ENCODE measurements around the gene KIF19.

Gene KIF19, protein sequence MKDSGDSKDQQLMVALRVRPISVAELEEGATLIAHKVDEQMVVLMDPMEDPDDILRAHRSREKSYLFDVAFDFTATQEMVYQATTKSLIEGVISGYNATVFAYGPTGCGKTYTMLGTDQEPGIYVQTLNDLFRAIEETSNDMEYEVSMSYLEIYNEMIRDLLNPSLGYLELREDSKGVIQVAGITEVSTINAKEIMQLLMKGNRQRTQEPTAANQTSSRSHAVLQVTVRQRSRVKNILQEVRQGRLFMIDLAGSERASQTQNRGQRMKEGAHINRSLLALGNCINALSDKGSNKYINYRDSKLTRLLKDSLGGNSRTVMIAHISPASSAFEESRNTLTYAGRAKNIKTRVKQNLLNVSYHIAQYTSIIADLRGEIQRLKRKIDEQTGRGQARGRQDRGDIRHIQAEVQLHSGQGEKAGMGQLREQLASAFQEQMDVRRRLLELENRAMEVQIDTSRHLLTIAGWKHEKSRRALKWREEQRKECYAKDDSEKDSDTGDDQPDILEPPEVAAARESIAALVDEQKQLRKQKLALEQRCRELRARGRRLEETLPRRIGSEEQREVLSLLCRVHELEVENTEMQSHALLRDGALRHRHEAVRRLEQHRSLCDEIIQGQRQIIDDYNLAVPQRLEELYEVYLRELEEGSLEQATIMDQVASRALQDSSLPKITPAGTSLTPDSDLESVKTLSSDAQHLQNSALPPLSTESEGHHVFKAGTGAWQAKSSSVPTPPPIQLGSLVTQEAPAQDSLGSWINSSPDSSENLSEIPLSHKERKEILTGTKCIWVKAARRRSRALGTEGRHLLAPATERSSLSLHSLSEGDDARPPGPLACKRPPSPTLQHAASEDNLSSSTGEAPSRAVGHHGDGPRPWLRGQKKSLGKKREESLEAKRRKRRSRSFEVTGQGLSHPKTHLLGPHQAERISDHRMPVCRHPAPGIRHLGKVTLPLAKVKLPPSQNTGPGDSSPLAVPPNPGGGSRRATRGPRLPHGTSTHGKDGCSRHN

DNA sequence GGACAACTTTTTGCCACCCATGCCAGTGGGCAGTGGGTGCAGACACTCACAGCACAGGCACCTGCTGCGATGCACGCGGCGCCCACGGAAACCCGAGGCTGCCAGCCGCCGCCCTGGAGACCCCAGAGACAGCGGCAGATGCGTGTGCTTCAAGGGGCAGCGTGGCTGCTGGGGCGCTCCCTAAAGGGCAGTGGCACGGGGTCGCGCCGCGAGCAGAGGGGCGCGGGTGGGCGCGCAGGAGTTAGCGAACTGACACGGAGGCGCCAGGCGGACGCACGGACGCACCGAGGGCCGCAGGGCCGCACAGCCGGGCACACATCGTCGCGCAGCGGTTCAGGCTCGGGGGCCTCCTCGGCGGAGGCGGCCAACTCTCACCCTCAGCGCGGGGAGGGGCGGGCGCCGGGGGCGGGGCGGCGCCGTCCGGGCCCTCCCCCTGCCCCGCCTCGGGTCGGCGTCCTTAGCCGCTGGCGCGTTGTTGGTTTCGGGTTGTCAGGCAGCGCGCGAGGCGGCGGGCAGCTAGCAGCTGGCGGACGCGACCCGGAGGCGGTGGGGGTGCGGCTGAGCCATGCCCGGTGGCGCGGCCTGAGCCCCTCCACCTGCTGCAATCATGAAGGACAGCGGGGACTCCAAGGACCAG is at the start of gene KIF19:
Gene KIF19, plus strand, starts transcription at position 484 of the 637 bp plus-strand sequence. Its CDS starts 124 bp downstream, at position 608.
- no peak; the same call in 2 of the 3 replicates for ATAC-seq

DNA sequence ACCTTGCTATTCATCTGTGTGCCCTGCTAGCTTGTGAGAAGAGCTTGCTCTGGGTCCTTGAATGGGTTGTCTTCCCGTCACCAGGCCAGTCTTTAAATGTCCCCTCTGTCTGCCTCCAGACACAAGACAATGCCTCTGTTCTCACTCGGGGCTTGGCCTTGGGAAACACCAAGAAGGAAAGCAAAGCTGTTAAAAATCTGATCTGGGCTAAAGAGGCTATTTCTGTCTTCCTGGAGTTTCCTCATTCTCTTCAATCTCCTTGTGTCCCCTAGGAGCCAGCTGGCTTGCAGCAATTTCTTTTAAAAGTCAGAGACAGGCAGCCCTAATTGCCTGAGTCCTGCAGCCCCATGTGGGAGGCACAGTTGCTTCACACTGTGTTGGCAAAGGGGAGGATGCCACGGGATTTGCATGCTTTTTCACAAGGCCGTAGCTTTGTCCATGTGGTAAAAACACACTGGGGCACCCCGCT is 49.5 kb upstream of the KIF19 start:
- no peak for ATAC-seq
- TF ChIP-seq ZC3H10 (CRISPR knock-in tag; IDR thresholded peaks at IDR 0.05): no peak
- TF ChIP-seq, protein P1, sequence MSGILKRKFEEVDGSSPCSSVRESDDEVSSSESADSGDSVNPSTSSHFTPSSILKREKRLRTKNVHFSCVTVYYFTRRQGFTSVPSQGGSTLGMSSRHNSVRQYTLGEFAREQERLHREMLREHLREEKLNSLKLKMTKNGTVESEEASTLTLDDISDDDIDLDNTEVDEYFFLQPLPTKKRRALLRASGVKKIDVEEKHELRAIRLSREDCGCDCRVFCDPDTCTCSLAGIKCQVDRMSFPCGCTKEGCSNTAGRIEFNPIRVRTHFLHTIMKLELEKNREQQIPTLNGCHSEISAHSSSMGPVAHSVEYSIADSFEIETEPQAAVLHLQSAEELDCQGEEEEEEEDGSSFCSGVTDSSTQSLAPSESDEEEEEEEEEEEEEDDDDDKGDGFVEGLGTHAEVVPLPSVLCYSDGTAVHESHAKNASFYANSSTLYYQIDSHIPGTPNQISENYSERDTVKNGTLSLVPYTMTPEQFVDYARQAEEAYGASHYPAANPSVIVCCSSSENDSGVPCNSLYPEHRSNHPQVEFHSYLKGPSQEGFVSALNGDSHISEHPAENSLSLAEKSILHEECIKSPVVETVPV (CRISPR knock-in tag; IDR thresholded peaks at IDR 0.05): no peak
- TF ChIP-seq ZFP30 (CRISPR knock-in tag; IDR thresholded peaks at IDR 0.05): no peak
- no peak for TF ChIP-seq ARNTL (CRISPR knock-in tag; IDR thresholded peaks at IDR 0.05; ENCODE audit: borderline replicate concordance, low read depth)
- TF ChIP-seq TOX (CRISPR knock-in tag; IDR thresholded peaks at IDR 0.05; ENCODE audit: borderline replicate concordance): no peak
- TF ChIP-seq, protein P2, sequence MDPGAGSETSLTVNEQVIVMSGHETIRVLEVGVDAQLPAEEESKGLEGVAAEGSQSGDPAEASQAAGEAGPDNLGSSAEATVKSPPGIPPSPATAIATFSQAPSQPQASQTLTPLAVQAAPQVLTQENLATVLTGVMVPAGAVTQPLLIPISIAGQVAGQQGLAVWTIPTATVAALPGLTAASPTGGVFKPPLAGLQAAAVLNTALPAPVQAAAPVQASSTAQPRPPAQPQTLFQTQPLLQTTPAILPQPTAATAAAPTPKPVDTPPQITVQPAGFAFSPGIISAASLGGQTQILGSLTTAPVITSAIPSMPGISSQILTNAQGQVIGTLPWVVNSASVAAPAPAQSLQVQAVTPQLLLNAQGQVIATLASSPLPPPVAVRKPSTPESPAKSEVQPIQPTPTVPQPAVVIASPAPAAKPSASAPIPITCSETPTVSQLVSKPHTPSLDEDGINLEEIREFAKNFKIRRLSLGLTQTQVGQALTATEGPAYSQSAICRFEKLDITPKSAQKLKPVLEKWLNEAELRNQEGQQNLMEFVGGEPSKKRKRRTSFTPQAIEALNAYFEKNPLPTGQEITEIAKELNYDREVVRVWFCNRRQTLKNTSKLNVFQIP (CRISPR knock-in tag; IDR thresholded peaks at IDR 0.05; ENCODE audit: borderline replicate concordance, low read depth): no peak
- TF ChIP-seq RARB (CRISPR knock-in tag; IDR thresholded peaks at IDR 0.05): no peak
- TF ChIP-seq, protein P3, sequence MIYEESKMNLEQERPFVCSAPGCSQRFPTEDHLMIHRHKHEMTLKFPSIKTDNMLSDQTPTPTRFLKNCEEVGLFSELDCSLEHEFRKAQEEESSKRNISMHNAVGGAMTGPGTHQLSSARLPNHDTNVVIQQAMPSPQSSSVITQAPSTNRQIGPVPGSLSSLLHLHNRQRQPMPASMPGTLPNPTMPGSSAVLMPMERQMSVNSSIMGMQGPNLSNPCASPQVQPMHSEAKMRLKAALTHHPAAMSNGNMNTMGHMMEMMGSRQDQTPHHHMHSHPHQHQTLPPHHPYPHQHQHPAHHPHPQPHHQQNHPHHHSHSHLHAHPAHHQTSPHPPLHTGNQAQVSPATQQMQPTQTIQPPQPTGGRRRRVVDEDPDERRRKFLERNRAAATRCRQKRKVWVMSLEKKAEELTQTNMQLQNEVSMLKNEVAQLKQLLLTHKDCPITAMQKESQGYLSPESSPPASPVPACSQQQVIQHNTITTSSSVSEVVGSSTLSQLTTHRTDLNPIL (CRISPR knock-in tag; IDR thresholded peaks at IDR 0.05; ENCODE audit: low read depth): no peak
- no peak for TF ChIP-seq BACH2 (CRISPR knock-in tag; IDR thresholded peaks at IDR 0.05; ENCODE audit: borderline replicate concordance)
- no peak for TF ChIP-seq GLIS3 (CRISPR knock-in tag; IDR thresholded peaks at IDR 0.05)
- TF ChIP-seq PPARA (CRISPR knock-in tag; IDR thresholded peaks at IDR 0.05; ENCODE audit: borderline replicate concordance): no peak
- no peak for TF ChIP-seq ESRRG (CRISPR knock-in tag; IDR thresholded peaks at IDR 0.05)
- TF ChIP-seq CSDC2 (CRISPR knock-in tag; IDR thresholded peaks at IDR 0.05): no peak
- no peak for TF ChIP-seq ZNF565 (CRISPR knock-in tag; conservative IDR thresholded peaks at IDR 0.05; ENCODE audit: low read depth)
- TF ChIP-seq ZNF70 (CRISPR knock-in tag; IDR thresholded peaks at IDR 0.05): no peak
- no peak for TF ChIP-seq ZFP3 (CRISPR knock-in tag; IDR thresholded peaks at IDR 0.05)

More for the DNA sequence above, at the start of gene KIF19:
- TF ChIP-seq ZNF565 (CRISPR knock-in tag; conservative IDR thresholded peaks at IDR 0.05; ENCODE audit: low read depth) (no peak), ZC3H10 (CRISPR knock-in tag; IDR thresholded peaks at IDR 0.05) (no peak), BACH2 (CRISPR knock-in tag; IDR thresholded peaks at IDR 0.05; ENCODE audit: borderline replicate concordance) (no peak), ZNF8 (CRISPR knock-in tag; IDR thresholded peaks at IDR 0.05) (no peak), ARNTL (CRISPR knock-in tag; IDR thresholded peaks at IDR 0.05; ENCODE audit: borderline replicate concordance, low read depth) (no peak), ESRRG (CRISPR knock-in tag; IDR thresholded peaks at IDR 0.05) (no peak), RARB (CRISPR knock-in tag; IDR thresholded peaks at IDR 0.05) (no peak), ZFP3 (CRISPR knock-in tag; IDR thresholded peaks at IDR 0.05) (no peak), PPARA (CRISPR knock-in tag; IDR thresholded peaks at IDR 0.05; ENCODE audit: borderline replicate concordance) (no peak)
- TF ChIP-seq, protein P1 (CRISPR knock-in tag; IDR thresholded peaks at IDR 0.05): no peak
- TF ChIP-seq, protein P4, sequence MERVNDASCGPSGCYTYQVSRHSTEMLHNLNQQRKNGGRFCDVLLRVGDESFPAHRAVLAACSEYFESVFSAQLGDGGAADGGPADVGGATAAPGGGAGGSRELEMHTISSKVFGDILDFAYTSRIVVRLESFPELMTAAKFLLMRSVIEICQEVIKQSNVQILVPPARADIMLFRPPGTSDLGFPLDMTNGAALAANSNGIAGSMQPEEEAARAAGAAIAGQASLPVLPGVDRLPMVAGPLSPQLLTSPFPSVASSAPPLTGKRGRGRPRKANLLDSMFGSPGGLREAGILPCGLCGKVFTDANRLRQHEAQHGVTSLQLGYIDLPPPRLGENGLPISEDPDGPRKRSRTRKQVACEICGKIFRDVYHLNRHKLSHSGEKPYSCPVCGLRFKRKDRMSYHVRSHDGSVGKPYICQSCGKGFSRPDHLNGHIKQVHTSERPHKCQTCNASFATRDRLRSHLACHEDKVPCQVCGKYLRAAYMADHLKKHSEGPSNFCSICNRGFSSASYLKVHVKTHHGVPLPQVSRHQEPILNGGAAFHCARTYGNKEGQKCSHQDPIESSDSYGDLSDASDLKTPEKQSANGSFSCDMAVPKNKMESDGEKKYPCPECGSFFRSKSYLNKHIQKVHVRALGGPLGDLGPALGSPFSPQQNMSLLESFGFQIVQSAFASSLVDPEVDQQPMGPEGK (CRISPR knock-in tag; IDR thresholded peaks at IDR 0.05; ENCODE audit: borderline replicate concordance): no peak
- TF ChIP-seq, protein P2 (CRISPR knock-in tag; IDR thresholded peaks at IDR 0.05; ENCODE audit: borderline replicate concordance, low read depth): no peak
- TF ChIP-seq, protein P3 (CRISPR knock-in tag; IDR thresholded peaks at IDR 0.05; ENCODE audit: low read depth): no peak
